Mesodermal cell (in vitro differentiated cells): ENCODE results near the gene GGT6.

Experiments used
- H3K27ac ChIP-seq: 2 replicates; pipeline ENCODE4 v1.7.0; 2013; ENCODE audit warnings: mild to moderate bottlenecking, low read depth, low read length, moderate library complexity; ENCODE audit not compliant: severe bottlenecking
- H3K36me3 ChIP-seq: 2 replicates; pipeline ENCODE4 v1.7.1; 2013; ENCODE audit warnings: mild to moderate bottlenecking, low read length, moderate library complexity; ENCODE audit not compliant: control insufficient read depth, insufficient read depth
- H3K4me1 ChIP-seq: one replicate; pipeline ENCODE4 v1.7.1; 2013; ENCODE audit warnings: mild to moderate bottlenecking, low read length; ENCODE audit not compliant: insufficient read depth, control insufficient read depth, poor library complexity, severe bottlenecking
- H3K4me3 ChIP-seq: 2 replicates; pipeline ENCODE4 v1.7.0; 2013; ENCODE audit warnings: low read length, control low read depth, mild to moderate bottlenecking; ENCODE audit not compliant: insufficient read depth, poor library complexity, severe bottlenecking; ENCODE audit errors: extremely low read depth
- H3K9me3 ChIP-seq: 2 replicates; pipeline ENCODE4 v1.7.1; 2013; ENCODE audit warnings: mild to moderate bottlenecking, low read length, moderate library complexity; ENCODE audit not compliant: control insufficient read depth
- WGBS, 2 experiments: methylation state at CpG; one replicate each; pipeline ENCODE4 v1.1.5; 2013; ENCODE audit warnings: missing lambda C conversion rate in 2 of 2; ENCODE audit not compliant: insufficient coverage in 2 of 2; 5-methylcytosine and 5-hydroxymethylcytosine counted together

The GGT6 gene

GRCh38 chr17:4537451-4538235 is 22.7 kb downstream of the GGT6 start:
- Histone ChIP-seq H3K4me3 (no peak overlapping the region), H3K9me3 (no peaks in the 10 kb centered on the region), H3K4me1 (peaks cover 4% of the 10 kb centered on the region), H3K27ac (no peak overlapping the region), H3K36me3 (peaks cover 55% of the 10 kb centered on the region)
- WGBS, 2 experiments: 93 to 95% methylated on average over 15 to 19 of the region's 19 CpGs

- no peak overlapping the region for H3K4me3 ChIP-seq
Observed at GRCh38 chr17:4536742-4537411, 23.5 kb downstream of the GGT6 start.

GRCh38 chr17:4536259-4536741 is 24.1 kb downstream of the GGT6 start:
- Histone ChIP-seq H3K27ac (no peak overlapping the region), H3K36me3 (peaks cover 42% of the 10 kb centered on the region), H3K4me3 (no peak overlapping the region), H3K9me3 (no peaks in the 10 kb centered on the region), H3K4me1 (peaks cover 6% of the 10 kb centered on the region)
- WGBS, 2 experiments: 45 to 49% methylated on average over 9 to 15 of the region's 19 CpGs

More at GRCh38 chr17:4536742-4537411, 23.5 kb downstream of the GGT6 start:
- 88 to 91% methylated on average over 10 to 15 of the region's 18 CpGs for WGBS, 2 experiments
- H3K36me3 ChIP-seq: peaks cover 47% of the 10 kb centered on the region
- no peaks in the 10 kb centered on the region for H3K9me3 ChIP-seq
- no peak overlapping the region for H3K27ac ChIP-seq
- peaks cover 4% of the 10 kb centered on the region for H3K4me1 ChIP-seq

- Histone ChIP-seq H3K9me3 (no peaks in the 10 kb centered on the region), H3K4me3 (no peak overlapping the region), H3K27ac (no peak overlapping the region), H3K4me1 (peaks cover 9% of the 10 kb centered on the region), H3K36me3 (peaks cover 36% of the 10 kb centered on the region)
- WGBS, 2 experiments: 75 to 76% methylated on average over 15 to 18 of the region's 19 CpGs
Observed at GRCh38 chr17:4535667-4536258, 24.6 kb downstream of the GGT6 start.

DNA sequence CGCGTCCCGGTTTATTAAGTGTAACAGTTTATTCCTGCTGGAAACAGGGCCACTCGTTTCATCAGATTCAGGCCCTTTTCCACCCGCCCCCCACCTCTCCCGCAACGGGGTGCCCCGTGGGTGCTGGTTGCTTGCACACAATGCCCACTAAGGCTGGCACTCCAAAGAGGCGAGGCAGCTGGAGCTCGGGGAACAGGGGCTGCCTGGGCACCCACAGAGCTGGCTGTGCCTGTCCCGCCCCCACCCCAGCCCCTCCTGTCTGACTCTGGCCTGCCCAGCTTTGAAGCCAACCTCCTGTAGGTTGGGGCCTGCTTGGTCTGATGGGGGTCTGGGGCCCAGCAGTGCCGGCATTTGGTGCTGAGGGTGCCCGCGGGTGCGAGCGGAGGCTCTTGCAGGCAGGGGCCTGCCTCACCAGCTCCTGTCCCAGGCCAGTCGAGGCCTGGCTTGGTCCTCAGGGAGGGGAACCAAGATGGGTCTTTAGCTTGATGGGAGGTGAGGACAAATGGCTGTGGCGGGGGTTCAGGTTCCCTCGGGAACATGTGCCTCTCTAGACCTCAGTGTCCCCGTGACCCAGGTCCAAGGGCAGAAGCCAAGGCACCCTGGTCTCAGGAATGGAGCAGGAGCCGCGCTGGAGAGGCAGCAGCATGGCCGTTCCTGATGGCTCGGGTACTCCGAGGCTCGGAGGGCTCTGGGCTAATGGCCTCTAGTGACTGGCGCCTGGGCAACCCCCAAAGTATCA is 25.3 kb downstream of the GGT6 start:
- Histone ChIP-seq H3K4me3 (no peak overlapping the region), H3K36me3 (peaks cover 30% of the 10 kb centered on the region), H3K4me1 (peaks cover 9% of the 10 kb centered on the region), H3K9me3 (no peaks in the 10 kb centered on the region), H3K27ac (no peak overlapping the region)
- WGBS, 2 experiments: 83 to 90% methylated on average over 20 to 27 of the region's 27 CpGs

DNA sequence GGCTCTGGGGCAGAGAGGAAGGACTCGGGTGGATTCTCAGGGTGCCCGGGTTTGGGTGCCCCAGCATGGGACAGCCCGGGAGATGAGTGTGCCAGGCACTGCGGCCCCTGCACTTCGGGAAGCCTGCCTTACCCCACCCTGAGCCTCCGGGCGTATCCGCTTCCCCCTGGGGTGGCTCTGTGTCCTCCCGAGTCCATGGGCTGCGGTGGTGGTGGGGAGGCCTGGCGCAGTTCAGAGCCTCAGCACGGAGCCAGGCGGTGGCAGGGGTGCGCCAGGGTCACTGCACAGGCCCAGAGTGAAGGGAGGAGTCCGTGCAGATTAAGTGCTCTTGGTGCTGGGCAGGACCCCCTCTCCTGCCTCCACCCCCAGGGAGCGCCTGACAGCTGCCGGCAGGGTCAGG is 25.9 kb downstream of the GGT6 start:
- H3K4me1 ChIP-seq: peaks cover 9% of the 10 kb centered on the region
- H3K27ac ChIP-seq: no peak overlapping the region
- no peaks in the 10 kb centered on the region for H3K9me3 ChIP-seq
- WGBS, 2 experiments: 91 to 94% methylated on average over 12 to 14 of the region's 17 CpGs
- peaks cover 25% of the 10 kb centered on the region for H3K36me3 ChIP-seq
- no peak overlapping the region for H3K4me3 ChIP-seq

DNA sequence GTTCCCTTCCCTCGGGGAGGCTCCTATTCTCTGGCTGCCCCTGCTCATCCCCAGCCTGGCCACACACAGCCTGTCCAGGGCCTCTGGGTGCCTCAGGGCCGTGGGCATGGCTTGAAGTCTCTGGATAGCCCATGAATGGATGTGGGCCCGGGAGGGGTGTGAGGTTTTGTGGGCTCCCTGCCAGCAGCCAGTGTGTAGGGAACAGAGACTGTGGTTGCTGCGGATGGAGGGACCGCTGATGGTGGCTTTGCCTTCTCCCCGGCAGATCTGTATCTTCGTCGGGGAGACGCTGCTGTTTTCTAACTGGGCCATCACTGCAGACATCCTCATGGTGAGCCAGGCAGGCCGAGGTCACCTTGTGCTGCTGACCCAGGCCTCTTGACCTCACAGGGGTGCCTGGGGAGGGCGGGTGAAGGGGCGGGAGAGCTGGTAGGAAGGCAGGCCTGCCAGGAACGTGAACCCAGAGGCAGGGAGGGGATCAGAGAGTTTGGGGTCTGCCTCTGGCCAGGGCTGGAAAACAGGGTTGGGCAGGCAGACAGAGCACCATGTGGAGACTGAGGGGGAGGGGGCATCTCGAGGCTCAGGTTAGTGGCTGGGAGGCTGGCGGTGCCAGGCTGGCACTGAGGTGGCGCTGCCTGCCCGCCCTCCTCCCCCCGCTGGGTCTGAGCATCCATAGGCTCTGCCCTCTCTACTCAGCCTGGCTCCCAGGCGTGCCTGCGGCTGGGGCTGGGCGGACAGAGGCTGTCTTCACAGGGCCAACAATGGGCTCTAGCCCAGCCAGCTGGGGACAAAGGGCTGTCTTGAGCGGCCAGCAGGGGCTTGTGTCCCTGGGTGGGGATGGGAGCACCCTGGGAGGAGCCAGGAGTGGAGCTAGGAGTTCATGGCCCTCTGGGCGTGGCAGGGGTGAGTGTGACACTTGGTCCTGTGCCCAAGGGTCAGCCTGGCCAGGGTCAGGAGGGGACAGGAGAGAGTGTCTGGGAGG is 26.6 kb downstream of the GGT6 start:
- no peak overlapping the region for H3K4me3 ChIP-seq
- H3K4me1 ChIP-seq: peaks cover 9% of the 10 kb centered on the region
- H3K9me3 ChIP-seq: no peaks in the 10 kb centered on the region
- H3K36me3 ChIP-seq: peaks cover 18% of the 10 kb centered on the region
- whole genome bisulfite sequencing, 2 experiments: 82% methylated on average over 13 to 22 of the region's 23 CpGs
- no peak overlapping the region for H3K27ac ChIP-seq

GRCh38 chr17:4532860-4533522 is 27.4 kb downstream of the GGT6 start:
- Histone ChIP-seq H3K4me1 (peaks cover 9% of the 10 kb centered on the region), H3K4me3 (no peak overlapping the region), H3K27ac (no peak overlapping the region), H3K36me3 (peaks cover 10% of the 10 kb centered on the region), H3K9me3 (no peaks in the 10 kb centered on the region)
- WGBS, 2 experiments: 90 to 94% methylated on average over 33 of the region's 33 CpGs

DNA sequence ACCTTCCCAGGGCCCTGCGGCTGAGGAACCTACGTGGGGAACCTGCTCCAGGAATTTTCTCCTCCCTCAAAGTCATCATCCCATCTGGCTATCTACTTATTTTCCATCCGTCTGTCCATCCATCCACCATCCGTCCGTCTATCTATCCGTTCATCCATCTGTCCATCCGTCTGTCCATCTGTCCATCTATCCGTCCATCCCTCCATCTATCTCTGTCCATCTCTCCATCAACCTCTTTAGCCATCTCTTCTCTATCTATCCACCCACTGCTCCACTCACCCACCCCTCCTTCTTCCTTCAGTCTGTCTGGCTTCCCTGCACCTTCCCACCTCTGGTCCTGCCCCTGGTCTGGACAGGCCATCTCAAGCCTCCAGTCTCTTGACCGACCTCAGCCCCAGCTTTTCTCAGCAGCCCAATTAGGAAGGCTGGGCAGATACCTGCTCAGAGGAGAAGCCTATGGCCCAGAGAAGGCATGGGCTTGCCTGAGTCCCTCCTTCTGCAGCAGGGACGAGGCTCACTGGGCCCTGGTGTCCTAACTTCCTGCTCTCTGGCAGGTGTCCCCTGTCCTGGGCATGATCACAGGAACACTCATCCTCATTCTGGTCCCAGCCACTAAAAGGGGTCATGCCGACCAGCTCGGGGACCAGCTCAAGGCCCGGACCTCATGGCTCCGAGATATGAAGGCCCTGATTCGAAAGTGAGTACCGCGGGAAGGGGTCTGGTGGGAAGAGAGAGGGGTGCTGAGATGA is 28.2 kb downstream of the GGT6 start:
- Histone ChIP-seq H3K4me3 (no peak overlapping the region), H3K9me3 (no peaks in the 10 kb centered on the region), H3K27ac (no peak overlapping the region), H3K36me3 (peaks cover 2% of the 10 kb centered on the region), H3K4me1 (peaks cover 9% of the 10 kb centered on the region)
- WGBS, 2 experiments: 86 to 91% methylated on average over 10 to 17 of the region's 17 CpGs
